Measurements from ENCODE around the gene NFATC2. TPM values are rescaled to one million over a fixed set of nuclear protein-coding genes. Genes with fewer than 3 reads are reported as not detected.

NFATC2 gene
- total and polyA plus RNA-seq, 9 donors: 2.2 to 9.4 (median 5.1) TPM

DNA sequence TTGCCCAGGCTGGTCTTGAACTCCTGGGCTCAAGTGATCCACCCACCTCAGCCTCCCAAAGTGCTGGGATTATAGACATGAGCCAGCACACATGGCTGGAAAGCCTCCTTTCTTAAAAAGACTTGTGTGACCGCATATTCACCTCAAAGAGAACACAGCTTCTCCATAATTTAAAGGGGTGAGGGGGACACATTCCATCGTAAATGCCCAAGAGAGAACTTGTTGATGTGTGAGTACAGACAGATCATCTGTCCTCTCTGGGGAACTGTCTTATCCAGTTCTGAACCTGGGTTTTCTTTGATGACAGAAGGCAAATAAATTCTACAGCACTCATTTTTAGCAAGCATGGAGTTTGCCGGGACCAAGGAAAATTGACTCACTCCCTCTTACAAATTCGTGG is 47.2 kb downstream of the NFATC2 start:
- Histone ChIP-seq H3K27ac (no peak overlapping the region), H3K27me3 (no peaks in the 10 kb centered on the region), H3K4me1 (ENCODE audit: insufficient read depth) (peaks cover 8% of the 10 kb centered on the region), H3K9me3 (no peaks in the 10 kb centered on the region), H3K36me3 (no peaks in the 10 kb centered on the region), H3K4me3 (no peak overlapping the region)
- no peak for DNase-seq
- WGBS, 3 donors: 75 to 81% (median 75%) methylated on average over 4 of the region's 4 CpGs
- TF ChIP-seq, protein P1, sequence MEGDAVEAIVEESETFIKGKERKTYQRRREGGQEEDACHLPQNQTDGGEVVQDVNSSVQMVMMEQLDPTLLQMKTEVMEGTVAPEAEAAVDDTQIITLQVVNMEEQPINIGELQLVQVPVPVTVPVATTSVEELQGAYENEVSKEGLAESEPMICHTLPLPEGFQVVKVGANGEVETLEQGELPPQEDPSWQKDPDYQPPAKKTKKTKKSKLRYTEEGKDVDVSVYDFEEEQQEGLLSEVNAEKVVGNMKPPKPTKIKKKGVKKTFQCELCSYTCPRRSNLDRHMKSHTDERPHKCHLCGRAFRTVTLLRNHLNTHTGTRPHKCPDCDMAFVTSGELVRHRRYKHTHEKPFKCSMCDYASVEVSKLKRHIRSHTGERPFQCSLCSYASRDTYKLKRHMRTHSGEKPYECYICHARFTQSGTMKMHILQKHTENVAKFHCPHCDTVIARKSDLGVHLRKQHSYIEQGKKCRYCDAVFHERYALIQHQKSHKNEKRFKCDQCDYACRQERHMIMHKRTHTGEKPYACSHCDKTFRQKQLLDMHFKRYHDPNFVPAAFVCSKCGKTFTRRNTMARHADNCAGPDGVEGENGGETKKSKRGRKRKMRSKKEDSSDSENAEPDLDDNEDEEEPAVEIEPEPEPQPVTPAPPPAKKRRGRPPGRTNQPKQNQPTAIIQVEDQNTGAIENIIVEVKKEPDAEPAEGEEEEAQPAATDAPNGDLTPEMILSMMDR (IDR thresholded peaks at IDR 0.05): no peak
- intact Hi-C loops (cut with DNase I): loop anchor here in 1 of 4 donors (10.0 kb wide), 1 partner anchor 70 kb away; no protein-coding TSS in a partner anchor

DNA sequence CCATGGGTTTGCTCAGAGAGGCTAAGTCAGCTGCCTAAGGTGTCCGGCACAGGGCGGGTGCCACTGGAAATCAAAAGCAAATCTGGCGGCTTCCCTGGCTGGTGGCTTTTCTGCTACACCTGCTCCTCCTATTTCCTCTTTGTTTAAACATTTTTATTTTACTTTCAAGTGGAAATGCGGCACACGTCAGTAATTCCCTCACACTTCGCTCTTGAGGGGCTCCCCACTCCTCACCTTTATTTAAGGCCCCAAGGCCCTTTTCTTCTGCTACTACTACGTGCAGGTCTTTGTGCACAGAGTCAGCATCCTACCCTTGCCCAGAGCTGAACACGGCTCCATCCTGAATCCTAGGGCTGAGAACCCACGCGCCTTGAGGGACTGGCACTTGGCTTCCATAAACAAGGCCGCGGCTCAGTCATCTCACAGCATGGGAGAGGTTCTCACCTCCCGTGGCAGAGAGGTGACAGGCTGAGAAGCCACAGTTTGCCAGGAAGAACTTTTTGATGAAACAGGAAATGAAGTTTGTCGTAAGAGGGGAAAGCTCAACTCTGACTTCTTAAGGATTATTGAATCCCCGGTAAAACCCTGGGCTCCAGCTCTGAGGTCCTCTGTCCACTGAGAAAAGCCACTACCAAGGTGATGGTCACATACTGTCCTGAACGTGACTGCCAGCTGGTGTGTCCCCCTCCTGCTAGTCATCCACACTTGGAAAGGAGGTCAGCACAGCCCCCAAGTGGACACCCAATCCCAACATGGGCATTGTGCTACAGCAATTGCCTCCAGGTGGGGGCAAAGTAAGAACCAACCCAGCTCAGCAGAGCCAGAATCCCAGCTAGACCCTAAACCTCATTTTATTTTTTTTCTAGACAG is 48.0 kb downstream of the NFATC2 start:
- intact Hi-C loops (cut with DNase I): loop anchor here in 1 of 4 donors (10.0 kb wide), 1 partner anchor 70 kb away; no protein-coding TSS in a partner anchor
- TF ChIP-seq, protein P1 (IDR thresholded peaks at IDR 0.05): no peak
- TF ChIP-seq POLR2A (IDR thresholded peaks at IDR 0.05) (no peak), EP300 (IDR thresholded peaks at IDR 0.05) (no peak)
- Histone ChIP-seq H3K9me3 (no peaks in the 10 kb centered on the region), H3K36me3 (no peaks in the 10 kb centered on the region), H3K27me3 (no peaks in the 10 kb centered on the region), H3K27ac (no peak overlapping the region), H3K4me3 (no peak overlapping the region), H3K4me1 (ENCODE audit: insufficient read depth) (peaks cover 8% of the 10 kb centered on the region)
- peak in 1 of 5 donors; percentile 13 for DNase-seq
- WGBS, 3 donors: 90 to 92% (median 92%) methylated on average over 16 of the region's 16 CpGs

DNA sequence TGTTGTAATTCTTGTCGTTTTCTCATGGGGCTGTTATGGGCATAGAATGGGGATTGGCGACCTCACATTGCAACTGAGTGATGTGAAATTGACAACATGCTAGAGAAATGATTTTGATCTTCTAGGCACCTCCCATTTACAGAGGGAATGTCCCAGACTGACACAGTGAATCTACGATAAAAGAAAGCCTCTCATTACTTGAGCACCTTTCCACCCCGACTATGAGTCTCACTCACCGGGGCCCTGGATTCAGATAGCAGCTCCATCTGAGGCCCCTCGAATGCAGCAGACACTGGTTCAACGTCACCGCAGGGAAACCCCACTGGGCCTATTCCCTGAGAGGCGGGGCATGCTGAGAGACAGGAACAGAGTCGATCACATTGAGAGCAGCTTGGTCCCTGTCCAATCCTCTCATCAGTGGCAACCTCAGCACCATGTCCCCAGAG is 49.1 kb downstream of the NFATC2 start:
- Histone ChIP-seq H3K27ac (no peak overlapping the region), H3K4me1 (ENCODE audit: insufficient read depth) (peaks cover 8% of the 10 kb centered on the region)
- intact Hi-C loops (cut with DNase I): loop anchor here in 1 of 4 donors (10.0 kb wide), 1 partner anchor 71 kb away; no protein-coding TSS in a partner anchor

More for the DNA sequence above, 49.1 kb downstream of the NFATC2 start:
- 83 to 89% (median 87%) methylated on average over 10 of the region's 10 CpGs for WGBS, 3 donors
- no peak for DNase-seq
- Histone ChIP-seq H3K9me3 (no peaks in the 10 kb centered on the region), H3K36me3 (no peaks in the 10 kb centered on the region), H3K4me3 (no peak overlapping the region), H3K27me3 (no peaks in the 10 kb centered on the region)
- no peak for TF ChIP-seq POLR2A (IDR thresholded peaks at IDR 0.05)
- TF ChIP-seq, protein P1 (IDR thresholded peaks at IDR 0.05): no peak
- TF ChIP-seq EP300 (IDR thresholded peaks at IDR 0.05): no peak
